HG02884 (cell line): Measurements from ENCODE around the gene CAPN13.

Experiments used
- ATAC-seq: cut with Tn5 transposase; IDR thresholded peaks from one replicate; pipeline ENCODE4 v1.9.1; 2021; ENCODE audit warnings: mild to moderate bottlenecking, moderate library complexity; ENCODE audit not compliant: unreplicated experiment

The CAPN13 gene

GRCh38 chr2:30789670-30790210 is 17.5 kb downstream of the CAPN13 start:
- no peak for ATAC-seq

DNA sequence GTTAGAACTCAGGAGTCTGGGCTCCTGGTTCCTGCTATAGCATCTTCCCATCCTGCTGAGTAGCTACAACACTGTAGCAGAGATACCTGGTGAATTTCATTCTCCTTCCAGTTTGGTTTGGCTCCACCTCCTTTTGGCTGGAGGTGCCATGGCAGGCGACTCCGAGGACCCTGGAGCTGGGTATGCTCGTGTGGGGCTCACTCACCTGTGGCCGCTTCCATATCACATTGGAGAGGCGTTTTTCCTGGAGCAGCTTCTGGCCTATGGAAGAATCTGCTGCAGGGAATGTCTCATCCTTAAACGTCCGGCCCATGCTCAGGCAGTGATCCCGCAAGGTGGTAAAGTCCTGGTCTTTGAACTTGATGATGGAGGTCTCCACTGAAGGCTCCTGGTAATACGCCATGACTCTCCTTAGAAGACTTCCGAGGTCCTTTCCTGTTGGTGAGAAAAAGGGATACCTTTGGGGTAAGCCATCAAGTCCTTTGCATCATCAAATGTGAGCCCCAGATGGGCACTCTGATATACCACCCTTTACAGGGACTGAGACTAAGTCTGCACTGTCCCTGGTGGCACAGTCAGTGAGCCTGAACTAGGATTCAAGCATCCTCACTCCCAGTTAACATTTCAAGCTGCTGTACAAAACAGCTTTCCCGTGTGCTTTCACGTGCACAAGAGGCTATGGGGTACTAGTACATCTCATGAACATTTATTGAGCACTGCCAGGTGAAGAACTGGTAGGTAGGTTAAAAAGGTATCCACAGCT is 20.1 kb downstream of the CAPN13 start:
- no peak for ATAC-seq

DNA sequence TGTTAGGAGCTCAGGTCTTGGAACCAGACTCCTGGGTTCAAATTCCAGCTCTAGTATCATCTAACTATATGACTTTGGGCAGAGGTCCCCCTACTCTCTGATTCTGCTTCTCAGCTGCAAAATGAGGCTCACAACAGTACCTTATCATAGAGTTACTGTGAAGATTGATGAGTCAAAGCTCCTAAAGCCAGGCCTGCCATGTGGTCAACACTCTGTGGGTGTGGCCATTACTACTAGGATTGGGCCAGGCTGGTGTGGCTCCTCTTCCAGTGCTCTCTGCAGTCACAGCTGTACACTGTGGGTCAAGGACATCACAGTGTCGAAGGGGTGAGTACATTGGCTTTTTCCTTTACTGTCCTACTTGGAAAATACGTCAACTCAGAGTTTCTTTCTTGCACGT is 22.6 kb downstream of the CAPN13 start:
- ATAC-seq: no peak

DNA sequence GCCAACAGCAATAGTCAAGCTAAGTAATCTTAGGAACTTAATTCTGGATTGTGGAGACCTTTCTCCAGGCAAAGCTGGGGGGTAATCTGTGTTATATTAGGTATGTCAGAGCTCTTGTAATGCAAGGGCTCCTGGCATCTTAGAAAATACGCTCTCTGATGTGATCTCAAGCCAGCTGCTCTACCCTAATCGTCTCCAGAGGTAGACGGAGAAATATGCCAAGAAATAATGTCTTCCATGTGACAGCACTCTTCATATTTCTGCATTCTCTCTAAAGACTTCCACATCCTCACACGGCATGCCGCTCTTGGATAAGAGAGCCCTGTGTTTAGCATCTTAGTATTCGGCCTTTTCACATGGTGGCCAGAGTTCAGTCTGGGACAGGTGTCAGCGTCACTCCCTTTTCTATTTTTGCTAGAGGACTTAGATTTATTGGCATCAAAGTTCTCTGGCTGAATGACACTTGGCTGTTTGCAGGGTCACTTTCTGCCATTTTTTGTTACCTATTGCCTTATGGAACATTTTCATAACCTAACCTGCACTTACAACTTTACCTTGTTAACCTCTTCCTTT is 25.2 kb downstream of the CAPN13 start:
- no peak for ATAC-seq

DNA sequence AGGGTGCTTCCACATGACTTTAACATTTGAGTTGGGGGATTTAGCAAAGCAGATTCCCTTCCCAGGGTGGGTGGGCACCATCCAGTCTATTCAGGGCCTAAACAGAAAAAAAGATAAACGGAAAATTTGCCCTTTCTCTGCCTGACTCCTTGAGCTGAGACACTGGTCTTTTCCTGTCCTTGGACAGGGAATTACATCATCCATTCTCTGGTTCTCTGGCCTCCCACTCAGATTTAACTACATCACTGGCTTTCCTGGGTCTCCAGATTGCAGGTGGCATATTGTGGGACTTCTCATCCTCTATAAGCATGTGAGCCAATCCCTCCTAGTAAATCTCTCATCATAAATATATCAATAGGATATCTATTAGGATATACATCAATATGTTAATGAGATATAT is 25.8 kb downstream of the CAPN13 start:
- no peak for ATAC-seq

DNA sequence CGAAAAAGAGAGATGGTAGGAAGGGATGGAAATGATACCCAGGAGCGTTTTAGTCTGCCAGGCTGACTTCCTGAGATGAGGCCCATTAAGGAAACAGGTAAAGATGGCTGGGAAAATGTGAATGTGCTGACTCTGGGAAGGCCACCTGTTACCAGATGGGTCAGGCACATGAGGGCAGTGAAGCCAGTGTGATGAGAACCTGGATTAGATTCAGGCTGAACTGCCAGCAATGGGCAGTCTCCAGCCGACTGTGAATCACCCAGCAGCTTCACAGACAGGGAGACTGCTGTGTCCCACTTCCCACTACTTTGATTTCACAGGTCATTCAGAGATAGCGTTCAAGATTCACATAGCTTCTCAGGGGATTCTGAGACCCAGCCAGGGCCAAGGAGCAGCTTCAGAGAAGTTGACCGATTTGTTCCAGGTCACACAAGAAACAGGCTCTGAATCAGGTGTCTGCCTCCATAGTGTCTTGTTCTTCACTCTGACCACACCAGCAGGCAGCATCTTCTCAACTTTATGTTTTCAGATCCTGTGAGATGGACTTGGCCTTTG is 26.4 kb downstream of the CAPN13 start:
- no peak for ATAC-seq

DNA sequence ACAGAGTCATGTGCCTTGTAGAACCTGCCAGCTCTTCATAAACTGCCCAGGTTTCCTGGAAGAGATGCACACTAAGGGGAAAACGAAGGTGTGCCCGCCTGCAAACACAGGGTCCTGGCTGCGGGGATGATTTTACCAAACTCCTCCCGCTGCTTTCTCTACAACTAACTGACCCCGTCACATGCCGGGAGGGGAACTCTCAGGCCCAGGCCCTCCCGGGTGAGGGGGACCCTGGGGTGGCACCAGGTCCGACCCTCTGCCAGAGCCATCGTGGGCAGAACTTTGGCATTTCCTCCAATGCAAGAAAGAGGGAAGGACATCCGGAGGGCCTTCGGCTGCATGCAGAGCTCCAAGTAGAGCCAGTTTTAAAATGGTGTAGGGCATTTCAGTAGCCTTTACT is 28.6 kb downstream of the CAPN13 start:
- ATAC-seq: no peak

DNA sequence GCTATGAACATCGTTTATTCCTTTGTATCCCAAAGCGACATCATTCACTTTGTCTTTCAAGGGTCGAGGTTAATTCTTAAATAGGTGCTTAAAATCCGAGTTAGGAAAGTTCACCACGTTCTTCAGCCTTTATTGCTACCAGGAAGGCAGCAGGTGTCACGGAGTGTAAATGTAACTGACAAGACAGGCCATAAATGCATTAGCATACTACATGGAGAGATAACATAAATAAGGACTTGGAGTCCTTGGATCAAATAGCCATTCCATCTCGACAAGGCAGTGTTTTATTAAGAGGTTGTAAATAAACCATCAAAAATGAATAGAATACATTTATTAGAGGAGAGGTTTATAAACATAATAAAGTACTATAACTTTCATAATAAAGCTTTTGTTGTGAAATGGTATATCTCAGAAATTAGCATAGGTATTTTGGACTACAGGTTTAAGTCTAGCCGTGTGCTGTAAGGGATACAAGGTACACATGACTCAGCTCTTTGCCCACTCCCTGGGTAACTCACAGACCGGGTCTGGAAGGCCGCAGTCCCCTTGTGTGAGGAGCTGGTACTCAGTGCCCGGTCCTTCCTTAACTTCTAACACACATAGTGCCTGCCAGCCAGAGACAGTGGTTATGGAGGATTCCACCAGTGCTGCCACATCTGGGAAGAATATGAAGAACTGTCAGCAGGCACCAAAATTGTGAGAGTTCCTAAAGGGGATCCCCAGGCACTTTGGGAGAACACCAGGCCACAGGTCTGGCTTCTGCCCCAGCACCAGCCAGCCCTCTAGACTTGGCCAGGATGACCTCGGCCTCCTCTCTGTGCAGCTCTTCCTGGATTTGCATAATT is 29.4 kb downstream of the CAPN13 start:
- ATAC-seq: no peak

DNA sequence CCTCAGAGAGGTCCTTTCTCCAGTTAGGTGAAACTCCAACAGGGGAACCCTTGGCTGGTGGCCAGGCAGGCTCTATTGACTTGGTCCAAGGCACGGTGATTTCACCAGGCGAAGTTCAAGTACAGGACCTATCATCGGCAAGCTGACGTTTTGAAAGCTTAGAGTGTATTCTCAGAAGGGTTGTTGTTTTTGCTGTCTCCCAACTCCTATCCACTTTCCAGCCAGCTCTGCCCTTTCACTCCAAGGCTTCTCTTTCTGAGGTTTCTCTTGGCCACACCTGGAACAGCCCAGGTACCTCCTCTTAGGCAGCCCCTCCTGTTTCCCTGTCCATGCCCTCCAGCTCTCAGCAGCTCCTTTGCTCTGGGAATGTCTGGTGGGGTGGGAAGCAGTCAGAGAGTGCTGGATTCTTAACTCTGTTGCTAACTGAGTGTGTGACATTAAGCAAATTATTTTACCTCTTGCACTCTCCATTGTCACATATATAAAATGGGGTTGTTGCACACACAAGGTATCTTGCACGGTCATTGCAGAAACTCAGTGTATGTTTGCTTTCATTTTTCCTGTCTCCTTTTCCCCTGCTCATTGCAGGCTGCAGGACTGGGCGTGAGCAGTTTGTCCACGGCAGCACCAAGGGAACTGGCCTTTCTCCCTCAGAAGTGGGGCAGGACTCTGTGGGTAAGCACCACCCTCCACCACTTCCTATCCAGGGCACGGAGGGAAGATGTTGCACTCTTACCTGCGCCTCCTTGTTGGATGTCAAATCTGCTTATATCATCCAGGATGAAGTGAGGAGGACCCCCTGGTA is 30.2 kb downstream of the CAPN13 start:
- no peak for ATAC-seq

DNA sequence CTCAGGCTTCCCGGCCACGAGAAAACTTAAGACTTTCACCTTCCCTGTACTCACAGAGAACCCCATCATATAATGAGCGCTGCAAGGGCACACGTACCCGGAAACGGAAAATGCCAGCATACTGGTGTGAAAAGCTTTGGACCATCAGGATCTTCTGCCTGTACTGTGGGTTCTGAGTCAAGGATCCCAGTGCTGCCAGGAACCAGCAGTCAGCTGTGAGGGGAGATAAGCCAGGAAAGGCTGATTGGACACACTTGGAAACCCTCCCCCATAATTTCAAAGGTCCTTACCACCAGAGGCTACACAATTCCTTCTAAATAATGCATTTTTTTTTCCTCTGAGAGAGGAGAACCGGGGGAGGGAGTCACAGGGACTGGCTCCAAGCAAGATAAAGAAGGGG is 31.4 kb downstream of the CAPN13 start:
- ATAC-seq: no peak

GRCh38 chr2:30772021-30772705 is 35.1 kb downstream of the CAPN13 start:
- no peak for ATAC-seq

- ATAC-seq: no peak
These were observed 36.2 kb downstream of the CAPN13 start for GRCh38 chr2:30770816-30771576.

GRCh38 chr2:30769891-30770462 is 37.3 kb downstream of the CAPN13 start:
- no peak for ATAC-seq

DNA sequence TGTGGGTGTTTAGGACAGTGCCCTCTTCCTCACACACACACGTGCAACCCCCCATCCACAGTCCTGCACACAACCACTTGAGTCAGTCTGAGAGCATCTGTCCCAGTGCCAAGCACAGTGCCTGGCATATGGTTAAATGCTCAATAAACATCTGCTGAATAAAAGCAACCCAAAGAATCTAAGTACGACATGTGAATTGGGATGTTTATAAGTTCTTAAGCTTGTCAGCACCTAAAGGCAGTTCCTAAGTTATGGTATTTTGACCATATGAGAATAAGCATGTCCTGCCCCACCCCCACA is 37.8 kb downstream of the CAPN13 start:
- no peak for ATAC-seq

DNA sequence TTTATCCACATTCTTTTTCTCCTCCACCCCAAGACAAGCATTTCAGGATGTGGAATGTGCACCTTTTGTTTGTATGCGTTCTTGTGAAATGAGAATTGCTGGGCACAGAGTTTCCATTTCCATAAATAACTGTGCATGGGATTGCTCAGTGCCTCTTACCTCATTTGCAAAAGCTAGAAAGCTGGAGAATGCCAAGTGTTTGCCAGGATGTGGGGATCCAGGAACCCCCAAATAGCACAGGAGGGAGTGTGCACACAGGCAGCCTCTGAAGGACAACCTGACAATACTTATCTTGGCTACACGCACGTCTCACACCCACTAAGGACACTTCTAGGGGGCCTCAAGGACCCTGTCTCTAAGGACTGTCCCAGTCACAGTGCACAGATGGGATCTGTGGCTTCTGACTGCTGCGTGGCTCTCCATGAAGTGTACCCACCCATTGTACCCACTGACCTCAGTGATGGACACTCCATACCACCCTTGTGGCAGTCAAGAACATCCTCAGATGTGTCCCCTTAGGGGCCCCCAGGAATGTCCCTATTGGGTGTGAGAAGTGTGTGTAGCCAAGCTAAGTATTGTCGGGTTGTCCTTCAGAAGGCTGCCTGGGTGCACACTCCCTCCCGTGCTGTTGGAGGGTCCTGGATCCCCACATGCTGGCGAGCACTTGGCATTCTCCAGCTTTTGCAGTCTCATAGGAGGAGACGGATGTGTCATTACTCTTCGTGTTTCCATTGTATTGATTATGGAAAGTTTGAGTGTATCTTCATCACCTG is 38.4 kb downstream of the CAPN13 start:
- ATAC-seq: no peak

- no peak for ATAC-seq
These were observed 39.1 kb downstream of the CAPN13 start for GRCh38 chr2:30768036-30768686.

GRCh38 chr2:30766666-30767065 is 40.6 kb downstream of the CAPN13 start:
- no peak for ATAC-seq
